SK-N-SH (cell line): ENCODE data around the gene SEL1L2. TPM values are rescaled to one million over a fixed set of nuclear protein-coding genes. Genes with fewer than 3 reads are reported as not detected.

Source experiments
- CTCF ChIA-PET: fragments of 300-600, 350-600 bp; formaldehyde crosslinking; extraction: SDS; loops from one replicate; lab custom pipeline; 2021; lab: Yijun Ruan, JAX
- POLR2A ChIA-PET: fragments of 350-600 bp; sonication (Branson Sonifier 250); formaldehyde crosslinking; extraction: SDS; loops from one replicate; lab custom pipeline; 2020; ENCODE audit warnings: antibody characterized with exemption, inconsistent platforms; lab: Yijun Ruan, JAX
- DNase-seq: peaks from one replicate; pipeline ENCODE4 v3.0.0; 2012
- H2AFZ ChIP-seq: fragments of 200-600 bp; sonication (generic); 2 replicates; pipeline ENCODE4 v1.8.1; 2016; ENCODE audit warnings: antibody characterized with exemption, mild to moderate bottlenecking, low read depth
- H3F3A ChIP-seq: fragments of 200-600 bp; sonication (generic); replicated peaks from 2 replicates; pipeline ENCODE3; 2016; ENCODE audit warnings: antibody characterized with exemption, mild to moderate bottlenecking; ENCODE audit not compliant: insufficient read depth
- H3K27ac ChIP-seq, 2 experiments: fragments of 200-500 bp in 1 of 2; fragments of 200-600 bp in 1 of 2; sonication (Bioruptor generic) in 1 of 2; sonication (generic), shearing (Covaris generic) in 1 of 2; 2 replicates each; pipeline versions ENCODE4 v1.5.1 to v1.6.1; 2014 to 2016; ENCODE audit warnings: low read depth in 2 of 2, inconsistent platforms in 1 of 2, low read length in 1 of 2, mild to moderate bottlenecking in 1 of 2, mixed read lengths in 1 of 2
- H3K27me3 ChIP-seq: fragments of 200-600 bp; sonication (generic), shearing (Covaris generic); 2 replicates; pipeline ENCODE4 v1.6.1; 2016; ENCODE audit warnings: mixed run types; ENCODE audit not compliant: insufficient read depth
- H3K36me3 ChIP-seq, 2 experiments: fragments of 200-500 bp in 1 of 2; fragments of 200-600 bp in 1 of 2; sonication (Bioruptor generic) in 1 of 2; sonication (generic) in 1 of 2; replicated peaks in 1 of 2; 2 replicates each; pipeline versions ENCODE3 to v1.5.1; 2014 to 2016; ENCODE audit warnings: low read length in 1 of 2, mild to moderate bottlenecking in 1 of 2; ENCODE audit not compliant: insufficient read depth in 2 of 2, control insufficient read depth in 1 of 2
- H3K4me1 ChIP-seq, 2 experiments: fragments of 200-500 bp in 1 of 2; fragments of 200-600 bp in 1 of 2; sonication (Bioruptor generic) in 1 of 2; sonication (generic), shearing (Covaris generic) in 1 of 2; 2 replicates each; pipeline versions ENCODE4 v1.5.1 to v1.6.1; 2014 to 2016; ENCODE audit warnings: low read depth in 1 of 2, low read length in 1 of 2, mixed run types in 1 of 2; ENCODE audit not compliant: insufficient read depth in 2 of 2, control insufficient read depth in 1 of 2
- H3K4me2 ChIP-seq: fragments of 200-600 bp; sonication (generic), shearing (Covaris generic); 2 replicates; pipeline ENCODE4 v1.6.1; 2017; ENCODE audit warnings: mixed run types
- H3K4me3 ChIP-seq, 2 experiments: fragments of 200-500 bp in 1 of 2; fragments of 200-600 bp in 1 of 2; sonication (Bioruptor generic) in 1 of 2; sonication (generic), shearing (Covaris generic) in 1 of 2; 2 replicates each; pipeline versions ENCODE4 v1.5.1 to v1.8.1; 2014 to 2016; ENCODE audit warnings: low read depth in 2 of 2, inconsistent platforms in 1 of 2, low read length in 1 of 2, mild to moderate bottlenecking in 1 of 2, mixed read lengths in 1 of 2, moderate library complexity in 1 of 2
- H3K79me2 ChIP-seq: fragments of 200-600 bp; sonication (generic); 2 replicates; pipeline ENCODE4 v1.8.1; 2017; ENCODE audit warnings: mild to moderate bottlenecking; ENCODE audit not compliant: insufficient read depth
- H3K9ac ChIP-seq: fragments of 200-600 bp; sonication (generic); 2 replicates; pipeline ENCODE4 v1.6.1; 2017; ENCODE audit warnings: mixed run types
- H3K9me2 ChIP-seq: fragments of 200-600 bp; sonication (generic); 2 replicates; pipeline ENCODE4 v1.6.1; 2017; ENCODE audit warnings: mixed run types
- H3K9me3 ChIP-seq: fragments of 200-600 bp; sonication (generic); 2 replicates; pipeline ENCODE4 v1.6.1; 2017; ENCODE audit warnings: mixed run types, mild to moderate bottlenecking, moderate library complexity
- H4K20me1 ChIP-seq: fragments of 200-600 bp; sonication (generic); 2 replicates; pipeline ENCODE4 v1.6.1; 2017; ENCODE audit warnings: mild to moderate bottlenecking, mixed run types; ENCODE audit not compliant: insufficient read depth
- CHD2 ChIP-seq: fragments of 150-350 bp; IDR thresholded peaks from 2 replicates; pipeline ENCODE4 v1.6.1; 2018; ENCODE audit warnings: low read length; ENCODE audit not compliant: partially characterized antibody
- ELF1 ChIP-seq: IDR thresholded peaks from 2 replicates; pipeline ENCODE4 v1.4.0; 2012
- EP300 ChIP-seq, 2 experiments: IDR thresholded peaks; 2 replicates each; pipeline versions ENCODE4 v1.4.0 to v1.6.1; 2012; ENCODE audit warnings: borderline replicate concordance in 1 of 2, low read depth in 1 of 2, low read length in 1 of 2
- EZH2phosphoT487 ChIP-seq: fragments of 200-600 bp; sonication (generic); IDR thresholded peaks from 2 replicates; pipeline ENCODE4 v1.6.1; 2017; ENCODE audit warnings: low read depth, mixed run types, mild to moderate bottlenecking, antibody characterized with exemption, moderate library complexity, borderline replicate concordance
- FOSL2 ChIP-seq: IDR thresholded peaks from 2 replicates; pipeline ENCODE4 v1.4.0; 2012; ENCODE audit warnings: low read depth, mild to moderate bottlenecking, moderate library complexity, borderline replicate concordance
- FOXJ3 ChIP-seq: sonication (generic); formaldehyde crosslinking; IDR thresholded peaks from 2 replicates; pipeline ENCODE4 v1.5.1; 2020; ENCODE audit warnings: mild to moderate bottlenecking, missing genetic modification reagents
- FOXM1 ChIP-seq: IDR thresholded peaks from 2 replicates; pipeline ENCODE4 v1.4.0; 2012; ENCODE audit warnings: low read depth, mild to moderate bottlenecking
- GABPA ChIP-seq: IDR thresholded peaks from 2 replicates; pipeline ENCODE4 v1.4.0; 2012; ENCODE audit warnings: low read depth, mild to moderate bottlenecking
- GATA2 ChIP-seq: sonication (generic); formaldehyde crosslinking; IDR thresholded peaks from 2 replicates; pipeline ENCODE4 v1.5.0; 2020; ENCODE audit warnings: mild to moderate bottlenecking, missing genetic modification reagents
- JUND ChIP-seq: IDR thresholded peaks from 2 replicates; pipeline ENCODE4 v1.4.0; 2012
- MEF2A ChIP-seq: IDR thresholded peaks from 2 replicates; pipeline ENCODE4 v1.4.0; 2012; ENCODE audit warnings: low read depth, borderline replicate concordance
- MXI1 ChIP-seq: IDR thresholded peaks from 2 replicates; pipeline ENCODE4 v1.6.1; 2012; ENCODE audit warnings: mild to moderate bottlenecking, low read depth, low read length, improper control_type of control experiment
- POLR2AphosphoS5 ChIP-seq: IDR thresholded peaks from 2 replicates; pipeline ENCODE4 v1.6.1; 2012; ENCODE audit warnings: low read depth, low read length
- RCOR1 ChIP-seq: fragments of 150-350 bp; IDR thresholded peaks from 2 replicates; pipeline ENCODE4 v1.6.1; 2017; ENCODE audit warnings: antibody characterized with exemption, low read length
- RFX5 ChIP-seq: IDR thresholded peaks from 2 replicates; pipeline ENCODE4 v1.6.1; 2012; ENCODE audit warnings: mild to moderate bottlenecking, improper control_type of control experiment, low read length
- RXRA ChIP-seq: IDR thresholded peaks from 2 replicates; pipeline ENCODE4 v1.4.0; 2012; ENCODE audit warnings: low read depth, mild to moderate bottlenecking, borderline replicate concordance
- SIN3A ChIP-seq: IDR thresholded peaks from 2 replicates; pipeline ENCODE4 v1.6.1; 2012; ENCODE audit warnings: low read depth, mild to moderate bottlenecking, low read length, moderate library complexity, borderline replicate concordance
- SMC3 ChIP-seq: IDR thresholded peaks from 2 replicates; pipeline ENCODE4 v1.6.1; 2012; ENCODE audit warnings: low read depth, low read length, improper control_type of control experiment
- TAF1 ChIP-seq: IDR thresholded peaks from 2 replicates; pipeline ENCODE4 v1.6.1; 2012; ENCODE audit warnings: low read depth, mild to moderate bottlenecking, low read length, moderate library complexity, borderline replicate concordance
- TCF12 ChIP-seq: IDR thresholded peaks from 2 replicates; pipeline ENCODE4 v1.4.0; 2012
- TEAD4 ChIP-seq: IDR thresholded peaks from 2 replicates; pipeline ENCODE4 v1.4.0; 2012; ENCODE audit warnings: mild to moderate bottlenecking, borderline replicate concordance; ENCODE audit not compliant: insufficient read depth
- USF1 ChIP-seq: IDR thresholded peaks from 2 replicates; pipeline ENCODE4 v1.4.0; 2012; ENCODE audit warnings: low read depth, borderline replicate concordance
- ZBTB33 ChIP-seq: IDR thresholded peaks from 2 replicates; pipeline ENCODE4 v1.4.0; 2012; ENCODE audit warnings: low read depth, borderline replicate concordance
- WGBS: methylation state at CpG from one replicate; pipeline ENCODE4 v1.1.6; 2017; ENCODE audit warnings: low lambda C conversion rate; 5-methylcytosine and 5-hydroxymethylcytosine counted together
- polyA plus RNA-seq, 3 experiments: library from polyadenylated mRNA; depleted of rRNA; stranded (reverse); fragments of >200 nt; gene quantifications; 2 replicates each; pipeline ENCODE4 v1.2.3, GENCODE V29; 2012
- TF ChIP-seq, protein P1 (sequence below): IDR thresholded peaks from 2 replicates; pipeline ENCODE4; 2012
- TF ChIP-seq, protein P2 (sequence below): fragments of 200-600 bp; sonication (generic); IDR thresholded peaks from 2 replicates; pipeline ENCODE4 v1.6.1; 2017; ENCODE audit warnings: antibody characterized with exemption, mild to moderate bottlenecking, moderate library complexity

SEL1L2 gene
- polyA plus RNA-seq, 1 of the 3 experiments (the other 2 are of a cell fraction): not detected

DNA sequence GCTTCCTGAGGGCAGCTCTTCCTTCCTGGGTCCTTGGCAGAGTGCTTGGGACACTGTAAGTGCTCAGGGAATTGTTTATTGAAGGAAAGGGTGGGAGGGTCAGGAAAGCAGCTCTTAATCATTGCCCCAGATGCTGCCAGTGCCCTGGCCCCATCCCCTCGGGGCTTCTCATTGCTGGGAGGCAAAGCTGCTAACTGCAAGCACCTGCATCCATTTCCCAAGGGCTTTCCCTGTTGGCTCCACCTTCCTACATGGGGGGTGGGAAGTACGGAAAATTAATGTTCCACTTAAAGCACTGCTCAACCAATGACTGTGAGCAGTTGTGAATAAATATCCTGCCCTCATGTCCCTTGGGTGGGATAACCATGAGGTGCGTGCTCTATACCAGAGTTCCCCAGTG, 149.2 kb downstream of the SEL1L2 start:
- no peaks in the 10 kb centered on the region for H3F3A ChIP-seq
- H3K27me3 ChIP-seq: no peaks in the 10 kb centered on the region
- H3K9me2 ChIP-seq: no peaks in the 10 kb centered on the region
- H3K4me2 ChIP-seq: no peak overlapping the region
- WGBS: 10% methylated on average over 2 of the region's 3 CpGs
- H2AFZ ChIP-seq: no peak overlapping the region
- H3K79me2 ChIP-seq: no peaks in the 10 kb centered on the region
- H4K20me1 ChIP-seq: no peaks in the 10 kb centered on the region
- H3K4me1 ChIP-seq: no peaks in the 10 kb centered on the region
- H3K4me3 ChIP-seq: no peak overlapping the region
- ChIA-PET CTCF (interaction anchor here (1.0 kb wide), 1 partner anchor 21 kb away, joined by 6 read pairs; no protein-coding TSS in a partner anchor), POLR2A (no interaction called here)
- H3K9ac ChIP-seq: no peak overlapping the region
- H3K27ac ChIP-seq: no peak overlapping the region
- no peak for TF ChIP-seq USF1
- no peak for TF ChIP-seq CHD2
- TF ChIP-seq TCF12: no peak
- no peak for TF ChIP-seq POLR2AphosphoS5
- TF ChIP-seq ELF1: no peak
- no peak for TF ChIP-seq TEAD4
- TF ChIP-seq EZH2phosphoT487: no peak
- no peak for TF ChIP-seq RXRA
- no peak for TF ChIP-seq FOXJ3
- TF ChIP-seq, protein P1, sequence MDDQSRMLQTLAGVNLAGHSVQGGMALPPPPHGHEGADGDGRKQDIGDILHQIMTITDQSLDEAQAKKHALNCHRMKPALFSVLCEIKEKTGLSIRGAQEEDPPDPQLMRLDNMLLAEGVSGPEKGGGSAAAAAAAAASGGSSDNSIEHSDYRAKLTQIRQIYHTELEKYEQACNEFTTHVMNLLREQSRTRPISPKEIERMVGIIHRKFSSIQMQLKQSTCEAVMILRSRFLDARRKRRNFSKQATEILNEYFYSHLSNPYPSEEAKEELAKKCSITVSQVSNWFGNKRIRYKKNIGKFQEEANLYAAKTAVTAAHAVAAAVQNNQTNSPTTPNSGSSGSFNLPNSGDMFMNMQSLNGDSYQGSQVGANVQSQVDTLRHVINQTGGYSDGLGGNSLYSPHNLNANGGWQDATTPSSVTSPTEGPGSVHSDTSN: no peak
- TF ChIP-seq RCOR1: no peak
- no peak for TF ChIP-seq JUND
- TF ChIP-seq SIN3A: no peak
- no peak for TF ChIP-seq SMC3
- no peak for TF ChIP-seq RFX5
- TF ChIP-seq MEF2A: no peak
- TF ChIP-seq FOSL2: no peak
- TF ChIP-seq ZBTB33: no peak
- no peak for DNase-seq
- H3K36me3 ChIP-seq: no peaks in the 10 kb centered on the region
- H3K9me3 ChIP-seq: no peaks in the 10 kb centered on the region

DNA sequence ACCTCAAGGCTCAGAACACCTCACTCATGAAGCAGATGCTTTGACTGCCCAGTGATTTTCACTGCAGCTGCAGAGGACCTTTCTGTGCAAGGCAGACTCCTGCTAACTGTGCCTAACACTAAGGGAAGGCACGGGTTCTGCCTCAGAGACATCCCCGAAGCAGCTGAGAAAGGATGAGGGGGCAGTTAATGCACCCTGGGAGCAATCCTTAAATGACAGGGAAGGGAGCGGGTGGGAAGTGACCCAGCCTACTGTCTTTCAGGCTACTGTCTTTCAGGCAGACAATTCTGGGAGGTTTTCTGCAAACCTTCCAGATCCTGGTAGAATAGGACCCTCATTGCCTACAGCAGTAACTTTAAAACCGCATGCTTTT, 150.3 kb downstream of the SEL1L2 start:
- H3K4me1 ChIP-seq: no peaks in the 10 kb centered on the region
- no peak overlapping the region for H3K4me3 ChIP-seq
- H3K27ac ChIP-seq: peak overlapping the region in 1 of 2 experiments; percentile 28; a peak in 1 of 4 replicates
- H3K4me2 ChIP-seq: no peak overlapping the region
- no peaks in the 10 kb centered on the region for H3K79me2 ChIP-seq
- no peaks in the 10 kb centered on the region for H4K20me1 ChIP-seq
- 49% methylated on average over 3 of the region's 4 CpGs for WGBS
- H3K36me3 ChIP-seq: no peaks in the 10 kb centered on the region
- no peaks in the 10 kb centered on the region for H3K9me2 ChIP-seq
- H3F3A ChIP-seq: no peaks in the 10 kb centered on the region
- POLR2A ChIA-PET: no interaction called here
- no peak overlapping the region for H3K9ac ChIP-seq
- no peaks in the 10 kb centered on the region for H3K9me3 ChIP-seq
- H2AFZ ChIP-seq: no peak overlapping the region
- CTCF ChIA-PET: no interaction called here
- H3K27me3 ChIP-seq: no peaks in the 10 kb centered on the region
- DNase-seq: no peak
- TF ChIP-seq EP300 (IDR thresholded peaks at IDR 0.05; ENCODE audit: borderline replicate concordance in 1 of 2, low read depth in 1 of 2, low read length in 1 of 2) (no peak), CHD2 (no peak), GATA2 (CRISPR knock-in tag) (no peak), RCOR1 (no peak), MXI1 (no peak), GABPA (no peak), ZBTB33 (no peak), TAF1 (no peak), FOXM1 (no peak)
- TF ChIP-seq, protein P2, sequence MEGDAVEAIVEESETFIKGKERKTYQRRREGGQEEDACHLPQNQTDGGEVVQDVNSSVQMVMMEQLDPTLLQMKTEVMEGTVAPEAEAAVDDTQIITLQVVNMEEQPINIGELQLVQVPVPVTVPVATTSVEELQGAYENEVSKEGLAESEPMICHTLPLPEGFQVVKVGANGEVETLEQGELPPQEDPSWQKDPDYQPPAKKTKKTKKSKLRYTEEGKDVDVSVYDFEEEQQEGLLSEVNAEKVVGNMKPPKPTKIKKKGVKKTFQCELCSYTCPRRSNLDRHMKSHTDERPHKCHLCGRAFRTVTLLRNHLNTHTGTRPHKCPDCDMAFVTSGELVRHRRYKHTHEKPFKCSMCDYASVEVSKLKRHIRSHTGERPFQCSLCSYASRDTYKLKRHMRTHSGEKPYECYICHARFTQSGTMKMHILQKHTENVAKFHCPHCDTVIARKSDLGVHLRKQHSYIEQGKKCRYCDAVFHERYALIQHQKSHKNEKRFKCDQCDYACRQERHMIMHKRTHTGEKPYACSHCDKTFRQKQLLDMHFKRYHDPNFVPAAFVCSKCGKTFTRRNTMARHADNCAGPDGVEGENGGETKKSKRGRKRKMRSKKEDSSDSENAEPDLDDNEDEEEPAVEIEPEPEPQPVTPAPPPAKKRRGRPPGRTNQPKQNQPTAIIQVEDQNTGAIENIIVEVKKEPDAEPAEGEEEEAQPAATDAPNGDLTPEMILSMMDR: no peak
